Right cardiac atrium (tissue), 5 donors: ENCODE data around the gene CFAP100. TPM values are rescaled to one million over a fixed set of nuclear protein-coding genes. Genes with fewer than 3 reads are reported as not detected.
A peak's percentile ranks its signal among the peaks of the same experiment; 100 is the strongest.

Experiments
- ATAC-seq, 2 donors: fragments of 200-7000 bp; cut with Tn5 transposase; one replicate each; pipeline versions ENCODE4 v1.8.0 to v1.9.1; 2020; ENCODE audit warnings: moderate library complexity in 2 of 2, mild to moderate bottlenecking in 1 of 2
- DNase-seq, 3 donors: peaks; one replicate each; pipeline ENCODE4 v3.0.0-alpha.2; 2020
- H3K27ac ChIP-seq: one replicate; pipeline ENCODE4 v1.5.1; 2013; ENCODE audit warnings: mild to moderate bottlenecking, low read length, control low read depth, moderate library complexity
- H3K27me3 ChIP-seq: one replicate; pipeline ENCODE4 v1.6.1; 2013; ENCODE audit not compliant: control insufficient read depth, insufficient read depth
- H3K4me1 ChIP-seq: one replicate; pipeline ENCODE4 v1.6.1; 2013; ENCODE audit warnings: low read length; ENCODE audit not compliant: control insufficient read depth, insufficient read depth
- H3K4me3 ChIP-seq: one replicate; pipeline ENCODE4 v1.5.1; 2013; ENCODE audit warnings: low read length, control low read depth
- H3K9me3 ChIP-seq: one replicate; pipeline ENCODE4 v1.6.1; 2013; ENCODE audit warnings: low read length; ENCODE audit not compliant: control insufficient read depth
- WGBS: extraction: QIAGEN DNeasy Blood & Tissue Kit; methylation state at CpG from one replicate; pipeline ENCODE4 v1.1.7; 2013; 5-methylcytosine and 5-hydroxymethylcytosine counted together
- intact Hi-C, 4 donors: fragments of 100-400 bp; cut with DNase I; formaldehyde crosslinking; loops; one replicate each; pipeline versions ENCODE4 v1.11.0 to v1.14.0; 2022 to 2023
- long read RNA-seq, 4 donors: library from polyadenylated mRNA; unstranded; transcript quantifications; one replicate each; pipeline ENCODE4 v2.0.0, GENCODE V29; 2020 to 2021
- polyA plus RNA-seq: library from polyadenylated mRNA; stranded (reverse); fragments of 200-250 nt; gene quantifications from one replicate; pipeline ENCODE4 v1.2.3, GENCODE V29; 2013
- total RNA-seq, 4 donors: library from RNA; stranded (reverse); fragmentation: NEBNext Ultra II Directional; extraction: Animal tissue kit (Norgen Biotek cat#: 25700); gene quantifications; one replicate each; pipeline ENCODE4 v1.2.1, GENCODE V29; 2021
- donor health status: healthy with polysubstance abuse.
- donor health status: DM: no; HTN: yes; CAD: no.
- donor health status: DM: no; HTN: no; CAD: no.
- donor health status: DM: no; HTN: yes; CAD: no; lungs with severe emphysema.
- donor health status: DM: yes; HTN: yes; CAD: no.

CFAP100 gene
- not detected for total RNA-seq
- polyA plus RNA-seq = not detected
- long read RNA-seq, donor 1, partial matches to known transcripts = 0 of 1 reads
- long read RNA-seq, donor 1, other reads (novel, unspliced or antisense) = 1 of 1 reads
- long read RNA-seq, donor 2 = 0 reads
- long read RNA-seq, donor 3, partial matches to known transcripts = 0 of 1 reads
- long read RNA-seq, donor 3, other reads (novel, unspliced or antisense) = 1 of 1 reads
- long read RNA-seq, donor 4, partial matches to known transcripts = 0 of 1 reads
- long read RNA-seq, donor 4, other reads (novel, unspliced or antisense) = 1 of 1 reads

- WGBS = 31% methylated on average over 43 of the region's 43 CpGs
Observed at GRCh38 chr3:126394179-126394976, at the start of gene CFAP100. CFAP100 (plus strand) TSS chr3:126394909; CDS start chr3:126396001, 1,092 bp downstream.

GRCh38 chr3:126345231-126345630 is 49.5 kb upstream of the CFAP100 start:
- 93% methylated on average over 7 of the region's 7 CpGs for WGBS
- Histone ChIP-seq H3K4me1 (peaks cover 19% of the 10 kb centered on the region), H3K27ac (no peak overlapping the region), H3K4me3 (no peak overlapping the region), H3K27me3 (no peaks in the 10 kb centered on the region), H3K9me3 (no peaks in the 10 kb centered on the region)
- intact Hi-C loops = loop anchor here in 1 of 4 donors (5.0 kb wide), 1 partner anchor 43 kb away; no protein-coding TSS in a partner anchor
- ATAC-seq (no peak), DNase-seq (no peak)

More at GRCh38 chr3:126394179-126394976, at the start of gene CFAP100:
- H3K9me3 ChIP-seq = no peaks in the 10 kb centered on the region
- H3K27ac ChIP-seq = no peak within 1 kb of the TSS
- DNase-seq (peak; percentile 68 to 89 (median 81)), ATAC-seq (peak; percentile 78 to 82)
- no peaks in the 10 kb centered on the region for H3K4me1 ChIP-seq
- no peaks in the 10 kb centered on the region for H3K27me3 ChIP-seq
- H3K4me3 ChIP-seq = peak within 1 kb of the TSS; percentile 9
- intact Hi-C loops = loop anchor here in 3 of 4 donors (5.0 to 10.0 kb wide), 3 partner anchors 137 to 260 kb away; no protein-coding TSS in a partner anchor

GRCh38 chr3:126345641-126346460 is 48.9 kb upstream of the CFAP100 start:
- no peak overlapping the region for H3K27ac ChIP-seq
- intact Hi-C loops = loop anchor here in 1 of 4 donors (5.0 kb wide), 1 partner anchor 44 kb away; no protein-coding TSS in a partner anchor
- H3K4me1 ChIP-seq = peaks cover 18% of the 10 kb centered on the region
- H3K4me3 ChIP-seq = no peak overlapping the region
- no peaks in the 10 kb centered on the region for H3K9me3 ChIP-seq
- DNase-seq (no peak), ATAC-seq (no peak)
- H3K27me3 ChIP-seq = no peaks in the 10 kb centered on the region
- 97% methylated on average over 5 of the region's 5 CpGs for WGBS

GRCh38 chr3:126346466-126346865 is 48.2 kb upstream of the CFAP100 start:
- WGBS = 84% methylated on average over 2 of the region's 2 CpGs
- DNase-seq = no peak
- peaks cover 21% of the 10 kb centered on the region for H3K4me1 ChIP-seq
- intact Hi-C loops = loop anchor here in 1 of 4 donors (5.0 kb wide), 1 partner anchor 44 kb away; no protein-coding TSS in a partner anchor
- no peak for ATAC-seq
- no peaks in the 10 kb centered on the region for H3K27me3 ChIP-seq
- H3K27ac ChIP-seq = no peak overlapping the region
- H3K4me3 ChIP-seq = no peak overlapping the region
- no peaks in the 10 kb centered on the region for H3K9me3 ChIP-seq

GRCh38 chr3:126347543-126348161 is 47.1 kb upstream of the CFAP100 start:
- H3K4me3 ChIP-seq = no peak overlapping the region
- intact Hi-C loops = loop anchor here in 1 of 4 donors (5.0 kb wide), 1 partner anchor 45 kb away; no protein-coding TSS in a partner anchor
- no peaks in the 10 kb centered on the region for H3K9me3 ChIP-seq
- ATAC-seq (no peak), DNase-seq (peak in 2 of 3 donors; percentile 5 to 45)
- H3K27me3 ChIP-seq = no peaks in the 10 kb centered on the region
- peak overlapping the region; percentile 13 for H3K27ac ChIP-seq
- H3K4me1 ChIP-seq = peaks cover 21% of the 10 kb centered on the region
- 68% methylated on average over 8 of the region's 8 CpGs for whole genome bisulfite sequencing

- Histone ChIP-seq H3K27me3 (no peaks in the 10 kb centered on the region), H3K27ac (no peak overlapping the region), H3K4me3 (no peak overlapping the region), H3K9me3 (no peaks in the 10 kb centered on the region), H3K4me1 (peaks cover 21% of the 10 kb centered on the region)
- ATAC-seq = no peak
- peak in 2 of 3 donors; percentile 20 to 41 for DNase-seq
- WGBS = 86% methylated on average over 12 of the region's 12 CpGs
- intact Hi-C loops = loop anchor here in 1 of 4 donors (5.0 kb wide), 1 partner anchor 46 kb away; no protein-coding TSS in a partner anchor
Observed at GRCh38 chr3:126348308-126348920, 46.3 kb upstream of the CFAP100 start.

- H3K27ac ChIP-seq = no peak overlapping the region
Observed at GRCh38 chr3:126349071-126349470, 45.6 kb upstream of the CFAP100 start.

GRCh38 chr3:126349611-126350501 is 44.9 kb upstream of the CFAP100 start:
- DNase-seq (peak in 2 of 3 donors; percentile 11 to 39), ATAC-seq (no peak)
- WGBS = 76% methylated on average over 15 of the region's 15 CpGs
- Histone ChIP-seq H3K9me3 (no peaks in the 10 kb centered on the region), H3K27me3 (no peaks in the 10 kb centered on the region), H3K27ac (no peak overlapping the region), H3K4me1 (peaks cover 27% of the 10 kb centered on the region), H3K4me3 (no peak overlapping the region)
- intact Hi-C loops = loop anchor here in 2 of 4 donors (5.0 kb wide), 2 partner anchors 48 to 78 kb away; no protein-coding TSS in a partner anchor

More at GRCh38 chr3:126349071-126349470, 45.6 kb upstream of the CFAP100 start:
- Histone ChIP-seq H3K4me3 (no peak overlapping the region), H3K27me3 (no peaks in the 10 kb centered on the region), H3K9me3 (no peaks in the 10 kb centered on the region), H3K4me1 (peaks cover 27% of the 10 kb centered on the region)
- intact Hi-C loops = loop anchor here in 1 of 4 donors (5.0 kb wide), 1 partner anchor 47 kb away; no protein-coding TSS in a partner anchor
- peak in 2 of 3 donors; percentile 13 to 47 for DNase-seq
- 87% methylated on average over 6 of the region's 6 CpGs for WGBS
- no peak for ATAC-seq

- DNase-seq = peak in 2 of 3 donors; percentile 6 to 46
Observed at GRCh38 chr3:126350502-126351085, 44.1 kb upstream of the CFAP100 start.

More at GRCh38 chr3:126350502-126351085, 44.1 kb upstream of the CFAP100 start:
- intact Hi-C loops = loop anchor here in 1 of 4 donors (5.0 kb wide), 1 partner anchor 78 kb away; no protein-coding TSS in a partner anchor
- no peak for ATAC-seq
- WGBS = 79% methylated on average over 9 of the region's 9 CpGs
- peaks cover 27% of the 10 kb centered on the region for H3K4me1 ChIP-seq
- H3K27ac ChIP-seq = no peak overlapping the region
- H3K27me3 ChIP-seq = no peaks in the 10 kb centered on the region
- H3K9me3 ChIP-seq = no peaks in the 10 kb centered on the region
- no peak overlapping the region for H3K4me3 ChIP-seq
